ENCODE measurements around the gene C11orf24. TPM values are rescaled to one million over a fixed set of nuclear protein-coding genes. Genes with fewer than 3 reads are reported as not detected.

Gene C11orf24
- total and polyA plus RNA-seq, 8 donors, result 5.8 to 35.1 (median 20.1) TPM

DNA sequence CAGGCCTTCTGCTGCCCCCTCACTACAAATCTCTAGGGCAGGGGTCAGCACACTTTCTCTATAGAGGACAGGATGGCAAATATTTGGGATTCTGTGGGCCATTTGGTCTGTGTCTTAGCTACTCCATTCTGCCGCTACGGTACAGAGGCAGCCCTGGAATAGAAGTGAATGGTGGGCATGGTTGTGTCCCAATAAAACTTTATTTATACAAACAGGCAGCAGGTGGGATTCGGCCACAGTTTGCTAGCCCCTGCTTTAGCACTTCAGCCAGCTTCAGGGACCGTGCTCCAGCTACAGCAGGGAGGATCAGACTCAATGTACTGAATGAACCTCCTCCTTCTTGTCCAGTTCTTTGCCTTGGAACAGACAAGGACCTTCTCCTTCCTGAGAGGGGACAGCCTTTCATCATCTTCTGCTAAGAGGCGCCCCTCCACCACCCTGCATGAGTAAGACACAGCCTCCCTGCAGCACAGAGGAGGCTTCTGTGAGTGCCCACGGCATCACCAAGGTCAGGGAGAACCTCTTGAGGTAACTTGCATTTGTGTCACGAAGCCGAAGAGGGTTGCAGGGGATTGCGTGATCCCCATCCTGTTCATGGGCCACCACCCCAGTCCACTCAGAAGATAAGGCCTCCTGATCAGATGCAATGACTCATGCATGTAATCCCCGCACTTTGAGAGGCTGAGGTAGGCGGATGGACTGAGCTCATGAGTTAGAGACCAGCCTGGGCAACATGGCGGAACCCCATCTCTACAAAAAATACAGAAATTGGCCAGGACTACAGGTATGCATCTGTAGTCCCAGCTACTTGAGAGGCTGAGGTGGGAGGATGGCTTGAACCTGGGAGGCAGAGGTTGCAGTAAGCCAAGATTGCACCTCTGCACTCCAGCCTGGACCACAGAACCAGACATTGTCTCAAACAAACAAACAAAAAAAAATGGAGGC, 4.6 kb downstream of the C11orf24 start:
- Histone ChIP-seq H3K27ac (peak overlapping the region in 3 of 5 donors; percentile 4 to 51 (median 14)), H3K4me1 (peaks cover 27 to 60% (median 56%) of the 10 kb centered on the region in 4 donors), H3K27me3 (no peaks in the 10 kb centered on the region), H3K9me3 (no peaks in the 10 kb centered on the region), H3K36me3 (peaks cover 29 to 58% (median 57%) of the 10 kb centered on the region in 4 donors), H3K4me3 (no peak overlapping the region)
- no peak for DNase-seq
- intact Hi-C loops (cut with DNase I; ENCODE audit: low total_unique reads), result loop anchor here (10.0 kb wide), 1 partner anchor 118 kb away; no protein-coding TSS in a partner anchor
- WGBS, 5 donors, result 91 to 94% (median 93%) methylated on average over 11 to 12 of the region's 12 CpGs
- TF ChIP-seq POLR2A (IDR thresholded peaks at IDR 0.05) (no peak), POLR2AphosphoS5 (IDR thresholded peaks at IDR 0.05) (no peak), EP300 (IDR thresholded peaks at IDR 0.05) (no peak)
- TF ChIP-seq, protein P1, sequence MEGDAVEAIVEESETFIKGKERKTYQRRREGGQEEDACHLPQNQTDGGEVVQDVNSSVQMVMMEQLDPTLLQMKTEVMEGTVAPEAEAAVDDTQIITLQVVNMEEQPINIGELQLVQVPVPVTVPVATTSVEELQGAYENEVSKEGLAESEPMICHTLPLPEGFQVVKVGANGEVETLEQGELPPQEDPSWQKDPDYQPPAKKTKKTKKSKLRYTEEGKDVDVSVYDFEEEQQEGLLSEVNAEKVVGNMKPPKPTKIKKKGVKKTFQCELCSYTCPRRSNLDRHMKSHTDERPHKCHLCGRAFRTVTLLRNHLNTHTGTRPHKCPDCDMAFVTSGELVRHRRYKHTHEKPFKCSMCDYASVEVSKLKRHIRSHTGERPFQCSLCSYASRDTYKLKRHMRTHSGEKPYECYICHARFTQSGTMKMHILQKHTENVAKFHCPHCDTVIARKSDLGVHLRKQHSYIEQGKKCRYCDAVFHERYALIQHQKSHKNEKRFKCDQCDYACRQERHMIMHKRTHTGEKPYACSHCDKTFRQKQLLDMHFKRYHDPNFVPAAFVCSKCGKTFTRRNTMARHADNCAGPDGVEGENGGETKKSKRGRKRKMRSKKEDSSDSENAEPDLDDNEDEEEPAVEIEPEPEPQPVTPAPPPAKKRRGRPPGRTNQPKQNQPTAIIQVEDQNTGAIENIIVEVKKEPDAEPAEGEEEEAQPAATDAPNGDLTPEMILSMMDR (IDR thresholded peaks at IDR 0.05), result no peak

DNA sequence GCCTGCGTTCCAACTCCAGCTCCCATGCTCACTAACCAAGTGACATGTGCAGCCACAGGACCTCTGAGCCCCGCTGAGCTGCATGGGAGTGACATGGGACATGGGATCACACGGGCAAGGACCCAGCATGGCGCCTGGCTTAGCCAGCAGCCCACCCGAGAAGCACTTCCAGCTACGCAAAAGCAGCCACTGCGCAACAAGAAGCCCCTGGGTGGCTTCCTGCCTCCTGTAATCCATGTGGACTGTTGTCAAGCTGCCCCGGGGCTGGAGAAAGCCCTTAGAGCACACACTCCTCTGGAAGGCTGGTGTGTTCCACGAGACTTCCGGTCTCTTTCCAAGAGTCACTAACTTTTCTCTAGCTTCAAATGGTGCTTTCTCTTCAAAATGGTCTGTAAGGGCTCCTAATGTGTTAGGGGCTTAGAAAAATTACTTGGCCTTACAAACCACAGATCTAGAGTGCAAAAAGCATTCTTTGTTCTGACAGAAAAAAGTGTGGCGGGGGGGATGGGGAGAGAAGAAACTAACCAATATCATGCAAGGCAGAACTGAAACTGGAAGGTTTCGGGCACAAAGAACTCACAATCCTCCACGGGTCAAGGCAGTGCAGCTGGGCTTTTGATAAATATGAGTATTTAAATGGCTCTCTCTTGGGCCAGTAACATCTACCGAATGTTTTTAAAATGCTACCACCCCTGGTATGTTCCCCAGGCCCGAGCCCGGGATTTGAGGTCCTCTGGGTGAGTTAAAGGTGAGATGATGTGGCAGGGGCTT, 5.5 kb downstream of the C11orf24 start:
- Histone ChIP-seq H3K36me3 (peaks cover 38 to 67% (median 66%) of the 10 kb centered on the region in 4 donors), H3K4me3 (no peak overlapping the region), H3K27ac (peak overlapping the region in 3 of 5 donors; percentile 14 to 51 (median 22)), H3K9me3 (no peaks in the 10 kb centered on the region), H3K27me3 (no peaks in the 10 kb centered on the region), H3K4me1 (peaks cover 27 to 58% (median 54%) of the 10 kb centered on the region in 4 donors)
- intact Hi-C loops (cut with DNase I; ENCODE audit: low total_unique reads), result loop anchor here (10.0 kb wide), 1 partner anchor 118 kb away; no protein-coding TSS in a partner anchor
- peak in 1 of 2 donors; percentile 46 for DNase-seq
- WGBS, 5 donors, result 79 to 89% (median 84%) methylated on average over 14 to 16 of the region's 16 CpGs
- TF ChIP-seq, protein P1 (IDR thresholded peaks at IDR 0.05), result no peak
- no peak for TF ChIP-seq EP300 (IDR thresholded peaks at IDR 0.05)
- no peak for TF ChIP-seq POLR2AphosphoS5 (IDR thresholded peaks at IDR 0.05)
- no peak for TF ChIP-seq POLR2A (IDR thresholded peaks at IDR 0.05)

DNA sequence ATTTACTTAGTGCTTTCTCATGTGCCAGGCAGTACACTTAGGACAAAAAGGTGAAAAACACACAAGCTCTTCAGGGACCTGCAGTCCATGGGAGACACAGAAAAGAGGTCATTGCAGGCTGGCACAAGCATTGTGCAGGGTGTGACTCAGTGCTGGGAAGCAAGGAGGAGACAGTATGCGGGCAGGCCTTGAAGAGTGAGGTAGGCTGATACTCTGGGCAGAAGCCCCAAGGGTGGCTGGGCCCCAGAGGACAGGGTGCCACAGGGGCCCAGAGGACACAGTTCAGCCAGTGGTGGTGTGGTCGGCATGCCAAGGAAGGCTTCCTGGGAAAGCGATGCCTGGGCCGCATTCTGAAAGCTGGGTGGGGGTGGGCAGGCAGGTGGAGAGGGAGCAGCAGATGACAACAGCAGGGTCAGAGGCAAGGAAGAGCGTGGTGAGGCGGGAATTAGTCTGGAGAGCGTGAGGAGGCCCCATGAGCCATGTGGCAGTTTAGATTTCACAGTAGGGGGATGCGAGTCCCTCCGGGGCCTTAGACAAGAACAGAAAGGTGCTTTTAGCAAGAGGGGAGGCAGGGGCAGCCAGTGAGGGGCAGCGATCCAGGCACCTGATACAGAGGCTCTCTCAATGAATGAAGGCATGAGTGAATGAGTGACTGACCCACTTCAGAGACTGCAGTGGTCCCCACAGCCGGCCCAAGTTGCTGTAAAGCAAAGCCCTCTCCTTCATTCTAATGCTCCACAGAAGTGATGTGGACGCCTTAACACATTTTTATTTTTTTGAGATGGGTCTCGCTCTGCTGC, 6.8 kb downstream of the C11orf24 start:
- no peak for DNase-seq
- TF ChIP-seq, protein P1 (IDR thresholded peaks at IDR 0.05), result no peak
- TF ChIP-seq POLR2A (IDR thresholded peaks at IDR 0.05) (no peak), POLR2AphosphoS5 (IDR thresholded peaks at IDR 0.05) (no peak), EP300 (IDR thresholded peaks at IDR 0.05) (no peak)
- Histone ChIP-seq H3K36me3 (peaks cover 43 to 77% (median 77%) of the 10 kb centered on the region in 4 donors), H3K9me3 (no peaks in the 10 kb centered on the region), H3K27ac (peak overlapping the region in 2 of 5 donors; percentile 5 to 32), H3K4me3 (no peak overlapping the region), H3K4me1 (peaks cover 14 to 45% (median 40%) of the 10 kb centered on the region in 4 donors), H3K27me3 (no peaks in the 10 kb centered on the region)
- intact Hi-C loops (cut with DNase I; ENCODE audit: low total_unique reads), result loop anchor here (10.0 kb wide), 1 partner anchor 120 kb away; no protein-coding TSS in a partner anchor
- 88 to 93% (median 90%) methylated on average over 13 of the region's 13 CpGs for WGBS, 5 donors
